WERI-Rb-1 (cell line): ENCODE results near the gene KISS1R.
A peak's percentile ranks its signal among the peaks of the same experiment; 100 is the strongest.

Source experiments
- DNase-seq: peaks from one replicate; pipeline ENCODE4 v3.0.0-alpha.2; 2020
- H3K27ac ChIP-seq: fragments of 250-450 bp; sonication (Bioruptor Pico); 2 replicates; pipeline ENCODE4 v1.5.1; 2020; ENCODE audit warnings: mild to moderate bottlenecking, moderate library complexity
- H3K27me3 ChIP-seq: fragments of 250-450 bp; sonication (Bioruptor Pico); 2 replicates; pipeline ENCODE4 v1.5.1; 2021; ENCODE audit warnings: mild to moderate bottlenecking, low read depth, moderate library complexity; ENCODE audit not compliant: insufficient read depth, severe bottlenecking
- H3K36me3 ChIP-seq: fragments of 250-450 bp; sonication (Bioruptor Pico); 2 replicates; pipeline ENCODE4 v1.5.1; 2020; ENCODE audit warnings: mild to moderate bottlenecking, moderate library complexity
- H3K4me3 ChIP-seq: 2 replicates; pipeline ENCODE4 v1.5.1; 2011; ENCODE audit warnings: low read depth, mild to moderate bottlenecking, control low read depth, low read length
- H3K9me3 ChIP-seq: fragments of 250-450 bp; sonication (Bioruptor Pico); 2 replicates; pipeline ENCODE4 v1.5.1; 2021; ENCODE audit warnings: mild to moderate bottlenecking, moderate library complexity; ENCODE audit not compliant: severe bottlenecking
- CTCF ChIP-seq: IDR thresholded peaks from 2 replicates; pipeline ENCODE4 v1.5.1; 2011; ENCODE audit warnings: low read depth, mild to moderate bottlenecking, control low read depth, inconsistent platforms, low read length

KISS1R gene

GRCh38 chr19:927780-928401 is 10.8 kb downstream of the KISS1R start:
- no peak for TF ChIP-seq CTCF
- no peak for DNase-seq
- peaks cover 37% of the 10 kb centered on the region for H3K36me3 ChIP-seq
- peak overlapping the region; percentile 72; the same call in 1 of the 2 replicates for H3K4me3 ChIP-seq
- H3K9me3 ChIP-seq: no peaks in the 10 kb centered on the region
- no peaks in the 10 kb centered on the region for H3K27me3 ChIP-seq
- H3K27ac ChIP-seq: peak overlapping the region; percentile 92; the same call in 1 of the 2 replicates

- Histone ChIP-seq H3K4me3 (no peak overlapping the region), H3K36me3 (peaks cover 43% of the 10 kb centered on the region), H3K27ac (no peak overlapping the region), H3K27me3 (no peaks in the 10 kb centered on the region), H3K9me3 (no peaks in the 10 kb centered on the region)
- TF ChIP-seq CTCF: no peak
- peak; percentile 62 for DNase-seq
Observed at GRCh38 chr19:928471-929202, 11.5 kb downstream of the KISS1R start.

- Histone ChIP-seq H3K9me3 (no peaks in the 10 kb centered on the region), H3K27ac (no peak overlapping the region), H3K36me3 (peaks cover 50% of the 10 kb centered on the region), H3K27me3 (no peaks in the 10 kb centered on the region), H3K4me3 (no peak overlapping the region)
- no peak for TF ChIP-seq CTCF
- no peak for DNase-seq
Observed at GRCh38 chr19:929203-929890, 12.2 kb downstream of the KISS1R start.

- no peak for TF ChIP-seq CTCF
- H3K9me3 ChIP-seq: no peaks in the 10 kb centered on the region
- H3K27me3 ChIP-seq: no peaks in the 10 kb centered on the region
- DNase-seq: no peak
- H3K4me3 ChIP-seq: no peak overlapping the region
- H3K36me3 ChIP-seq: peaks cover 51% of the 10 kb centered on the region
- H3K27ac ChIP-seq: no peak overlapping the region
Observed at GRCh38 chr19:929891-930258, 12.7 kb downstream of the KISS1R start.

GRCh38 chr19:931860-932647 is 14.9 kb downstream of the KISS1R start:
- H3K4me3 ChIP-seq: no peak overlapping the region
- TF ChIP-seq CTCF: no peak
- peak overlapping the region; percentile 91 for H3K27ac ChIP-seq
- H3K36me3 ChIP-seq: peaks cover 63% of the 10 kb centered on the region
- DNase-seq: no peak
- H3K27me3 ChIP-seq: no peaks in the 10 kb centered on the region
- no peaks in the 10 kb centered on the region for H3K9me3 ChIP-seq
